ENCODE results near the gene ZDHHC11B. TPM values are rescaled to one million over a fixed set of nuclear protein-coding genes. Genes with fewer than 3 reads are reported as not detected.
A peak's percentile ranks its signal among the peaks of the same experiment; 100 is the strongest.
"Not testable (repeated sequence)": the region's sequence is repeated elsewhere in the genome, so short reads cannot be mapped to it uniquely, and the experiment has no call there.

Gene ZDHHC11B
- total and polyA plus RNA-seq, 2 donors (not counting 1 experiment from before 2014, with no cell fraction given), result under 0.01 TPM; not detected in 1

DNA sequence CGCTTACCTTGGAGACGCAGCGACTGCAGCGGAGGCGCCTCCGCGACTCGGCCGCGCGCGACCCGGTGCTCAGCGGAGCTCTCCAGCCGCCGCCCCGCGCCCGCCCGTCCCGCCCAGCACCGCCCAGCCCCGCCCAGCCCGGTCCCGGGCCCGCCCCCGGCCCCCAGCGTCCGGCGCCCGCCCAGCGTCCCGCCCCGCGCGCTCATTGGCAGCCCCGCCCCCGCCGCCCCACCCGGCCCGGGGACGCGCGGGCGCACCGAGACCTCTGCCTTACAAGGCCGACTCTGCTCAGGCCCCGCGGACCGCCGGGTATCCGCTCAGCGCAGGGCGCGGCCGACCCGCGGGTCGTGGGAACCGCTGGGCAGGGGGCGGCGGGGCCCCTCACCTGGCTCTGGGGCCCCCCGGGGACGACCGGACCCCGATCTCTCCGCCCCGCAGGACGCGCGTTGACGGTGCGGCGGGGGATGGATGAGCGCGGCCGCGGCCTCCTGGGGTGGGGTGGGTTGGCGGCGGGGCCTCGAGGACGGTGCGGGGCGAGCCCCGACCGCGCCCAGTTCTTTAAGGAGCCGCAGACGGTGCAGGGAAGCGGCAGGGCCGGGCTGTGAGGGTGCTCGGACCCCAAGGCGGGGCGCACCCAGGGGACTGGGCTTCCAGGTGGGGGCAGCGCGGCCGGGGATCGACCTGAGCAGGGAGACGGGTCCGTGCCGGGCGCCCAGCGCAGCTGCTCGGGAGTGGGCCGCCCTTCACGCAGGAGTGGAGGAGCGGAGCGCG is 91.1 kb downstream of the ZDHHC11B start, which contains the start of gene TPPP:
Gene TPPP, minus strand, starts transcription at position 82 of the 771 bp plus-strand sequence. CDS start 15,292 bp downstream, outside the sequence.
- Histone ChIP-seq H3K4me3 (replicated peaks in 1 of 4; ENCODE audit: control extremely low read depth in 1 of 4, insufficient read depth in 1 of 4, low read depth in 3 of 4, low read length in 4 of 4) (peak within 1 kb of the TSS in 1 of 4 experiments; percentile 44), H3K4me2 (ENCODE audit: extremely low read depth, insufficient read depth, low read length) (peak within 1 kb of the TSS; percentile 35)
- not testable (repeated sequence) for H3K9me3 ChIP-seq (ENCODE audit: control insufficient read depth, insufficient read depth, low read depth, low read length); H2AFZ ChIP-seq (ENCODE audit: low read length); H3K27me3 ChIP-seq (ENCODE audit: control insufficient read depth, insufficient read depth, low read length); H3K79me2 ChIP-seq (ENCODE audit: control insufficient read depth, insufficient read depth, low read length); H4K20me1 ChIP-seq (ENCODE audit: control insufficient read depth, extremely low read depth, insufficient read depth, low read length); H3K9ac ChIP-seq (ENCODE audit: insufficient read depth, low read length); H3K4me1 ChIP-seq (ENCODE audit: control insufficient read depth, extremely low read depth, insufficient read depth, low read length); H3K27ac ChIP-seq (ENCODE audit: insufficient read depth, low read length); H3K36me3 ChIP-seq (ENCODE audit: control insufficient read depth, insufficient read depth, low read length)
- DNase-seq (ENCODE audit: low read depth in 2 of 2), result peak; percentile 43 to 50

- H3K27ac ChIP-seq (ENCODE audit: insufficient read depth, low read length); H3K36me3 ChIP-seq (ENCODE audit: control insufficient read depth, insufficient read depth, low read length); H3K9me3 ChIP-seq (ENCODE audit: control insufficient read depth, insufficient read depth, low read depth, low read length); H3K4me2 ChIP-seq (ENCODE audit: extremely low read depth, insufficient read depth, low read length); H2AFZ ChIP-seq (ENCODE audit: low read length); H3K9ac ChIP-seq (ENCODE audit: insufficient read depth, low read length); H3K79me2 ChIP-seq (ENCODE audit: control insufficient read depth, insufficient read depth, low read length); H3K27me3 ChIP-seq (ENCODE audit: control insufficient read depth, insufficient read depth, low read length); DNase-seq (ENCODE audit: low read depth in 2 of 2); H4K20me1 ChIP-seq (ENCODE audit: control insufficient read depth, extremely low read depth, insufficient read depth, low read length); H3K4me1 ChIP-seq (ENCODE audit: control insufficient read depth, extremely low read depth, insufficient read depth, low read length): not testable (repeated sequence)
- H3K4me3 ChIP-seq (replicated peaks in 1 of 4; ENCODE audit: control extremely low read depth in 1 of 4, insufficient read depth in 1 of 4, low read depth in 3 of 4, low read length in 4 of 4), result peak overlapping the region in 1 of 4 experiments; percentile 20
Observed at GRCh38 chr5:692529-693041, 91.9 kb downstream of the ZDHHC11B start.

- DNase-seq (ENCODE audit: low read depth in 2 of 2), result no peak
- Histone ChIP-seq H3K9ac (ENCODE audit: insufficient read depth, low read length) (no peak overlapping the region), H4K20me1 (ENCODE audit: control insufficient read depth, extremely low read depth, insufficient read depth, low read length) (no peaks in the 10 kb centered on the region), H3K27me3 (ENCODE audit: control insufficient read depth, insufficient read depth, low read length) (no peaks in the 10 kb centered on the region), H3K79me2 (ENCODE audit: control insufficient read depth, insufficient read depth, low read length) (no peaks in the 10 kb centered on the region), H3K4me1 (ENCODE audit: control insufficient read depth, extremely low read depth, insufficient read depth, low read length) (no peaks in the 10 kb centered on the region), H3K4me3 (replicated peaks in 1 of 4; ENCODE audit: control extremely low read depth in 1 of 4, insufficient read depth in 1 of 4, low read depth in 3 of 4, low read length in 4 of 4) (no peak overlapping the region), H3K36me3 (ENCODE audit: control insufficient read depth, insufficient read depth, low read length) (no peaks in the 10 kb centered on the region), H2AFZ (ENCODE audit: low read length) (no peak overlapping the region), H3K4me2 (ENCODE audit: extremely low read depth, insufficient read depth, low read length) (no peak overlapping the region), H3K9me3 (ENCODE audit: control insufficient read depth, insufficient read depth, low read depth, low read length) (no peaks in the 10 kb centered on the region), H3K27ac (ENCODE audit: insufficient read depth, low read length) (no peak overlapping the region)
- TF ChIP-seq, protein P1, sequence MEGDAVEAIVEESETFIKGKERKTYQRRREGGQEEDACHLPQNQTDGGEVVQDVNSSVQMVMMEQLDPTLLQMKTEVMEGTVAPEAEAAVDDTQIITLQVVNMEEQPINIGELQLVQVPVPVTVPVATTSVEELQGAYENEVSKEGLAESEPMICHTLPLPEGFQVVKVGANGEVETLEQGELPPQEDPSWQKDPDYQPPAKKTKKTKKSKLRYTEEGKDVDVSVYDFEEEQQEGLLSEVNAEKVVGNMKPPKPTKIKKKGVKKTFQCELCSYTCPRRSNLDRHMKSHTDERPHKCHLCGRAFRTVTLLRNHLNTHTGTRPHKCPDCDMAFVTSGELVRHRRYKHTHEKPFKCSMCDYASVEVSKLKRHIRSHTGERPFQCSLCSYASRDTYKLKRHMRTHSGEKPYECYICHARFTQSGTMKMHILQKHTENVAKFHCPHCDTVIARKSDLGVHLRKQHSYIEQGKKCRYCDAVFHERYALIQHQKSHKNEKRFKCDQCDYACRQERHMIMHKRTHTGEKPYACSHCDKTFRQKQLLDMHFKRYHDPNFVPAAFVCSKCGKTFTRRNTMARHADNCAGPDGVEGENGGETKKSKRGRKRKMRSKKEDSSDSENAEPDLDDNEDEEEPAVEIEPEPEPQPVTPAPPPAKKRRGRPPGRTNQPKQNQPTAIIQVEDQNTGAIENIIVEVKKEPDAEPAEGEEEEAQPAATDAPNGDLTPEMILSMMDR (conservative IDR thresholded peaks at IDR 0.05 in 1 of 2, IDR thresholded peaks at IDR 0.05 in 1 of 2; ENCODE audit: low read depth in 1 of 2, low read length in 2 of 2), result no peak
- TF ChIP-seq EZH2 (IDR thresholded peaks at IDR 0.05; ENCODE audit: low read length, missing control alignments), result no peak
Observed at GRCh38 chr5:691817-692528, 92.6 kb downstream of the ZDHHC11B start.

GRCh38 chr5:691049-691448 is 93.5 kb downstream of the ZDHHC11B start:
- not testable (repeated sequence) for H3K27me3 ChIP-seq (ENCODE audit: control insufficient read depth, insufficient read depth, low read length); H3K9me3 ChIP-seq (ENCODE audit: control insufficient read depth, insufficient read depth, low read depth, low read length); H2AFZ ChIP-seq (ENCODE audit: low read length); H3K27ac ChIP-seq (ENCODE audit: insufficient read depth, low read length); H3K4me3 ChIP-seq (replicated peaks in 1 of 4; ENCODE audit: control extremely low read depth in 1 of 4, insufficient read depth in 1 of 4, low read depth in 3 of 4, low read length in 4 of 4); H3K4me1 ChIP-seq (ENCODE audit: control insufficient read depth, extremely low read depth, insufficient read depth, low read length); DNase-seq (ENCODE audit: low read depth in 2 of 2); H4K20me1 ChIP-seq (ENCODE audit: control insufficient read depth, extremely low read depth, insufficient read depth, low read length); H3K36me3 ChIP-seq (ENCODE audit: control insufficient read depth, insufficient read depth, low read length); H3K79me2 ChIP-seq (ENCODE audit: control insufficient read depth, insufficient read depth, low read length); H3K9ac ChIP-seq (ENCODE audit: insufficient read depth, low read length); H3K4me2 ChIP-seq (ENCODE audit: extremely low read depth, insufficient read depth, low read length)

GRCh38 chr5:690293-690692 is 94.2 kb downstream of the ZDHHC11B start:
- not testable (repeated sequence) for H3K36me3 ChIP-seq (ENCODE audit: control insufficient read depth, insufficient read depth, low read length); H3K4me2 ChIP-seq (ENCODE audit: extremely low read depth, insufficient read depth, low read length); H2AFZ ChIP-seq (ENCODE audit: low read length)

More at GRCh38 chr5:690293-690692, 94.2 kb downstream of the ZDHHC11B start:
- H3K9me3 ChIP-seq (ENCODE audit: control insufficient read depth, insufficient read depth, low read depth, low read length); H3K27ac ChIP-seq (ENCODE audit: insufficient read depth, low read length); H3K79me2 ChIP-seq (ENCODE audit: control insufficient read depth, insufficient read depth, low read length); H3K9ac ChIP-seq (ENCODE audit: insufficient read depth, low read length); H3K4me1 ChIP-seq (ENCODE audit: control insufficient read depth, extremely low read depth, insufficient read depth, low read length); DNase-seq (ENCODE audit: low read depth in 2 of 2); H3K4me3 ChIP-seq (replicated peaks in 1 of 4; ENCODE audit: control extremely low read depth in 1 of 4, insufficient read depth in 1 of 4, low read depth in 3 of 4, low read length in 4 of 4); H4K20me1 ChIP-seq (ENCODE audit: control insufficient read depth, extremely low read depth, insufficient read depth, low read length); H3K27me3 ChIP-seq (ENCODE audit: control insufficient read depth, insufficient read depth, low read length): not testable (repeated sequence)
